PFSK-1 (cell line): ENCODE results near the gene GLCE.

ENCODE experiments used
- FOXP2 ChIP-seq: optimal IDR thresholded peaks from 2 replicates; pipeline ENCODE3; 2011; ENCODE audit warnings: borderline replicate concordance, control low read depth, inconsistent platforms; ENCODE audit not compliant: insufficient read depth; ENCODE audit errors: extremely low read length, extremely low read depth
- POLR2AphosphoS5 ChIP-seq: IDR thresholded peaks from 2 replicates; pipeline ENCODE4 v1.6.1; 2012; ENCODE audit warnings: low read depth, mild to moderate bottlenecking, control low read depth, low read length, moderate library complexity
- REST ChIP-seq, 2 experiments: IDR thresholded peaks; 2 replicates each; pipeline versions ENCODE4 v1.6.1 to v1.8.0; 2011 to 2012; ENCODE audit warnings: low read depth in 2 of 2, low read length in 2 of 2, control low read depth in 1 of 2, inconsistent platforms in 1 of 2, mild to moderate bottlenecking in 1 of 2, moderate library complexity in 1 of 2; ENCODE audit not compliant: insufficient read depth in 1 of 2
- SIN3A ChIP-seq: IDR thresholded peaks from 2 replicates; pipeline ENCODE4 v1.6.1; 2012; ENCODE audit warnings: mild to moderate bottlenecking, low read length, moderate library complexity, borderline replicate concordance; ENCODE audit not compliant: insufficient read depth
- TAF1 ChIP-seq: IDR thresholded peaks from 2 replicates; pipeline ENCODE4 v1.6.1; 2012; ENCODE audit warnings: low read length, control low read depth, borderline replicate concordance; ENCODE audit not compliant: insufficient read depth

Gene GLCE

GRCh38 chr15:69219690-69220089 is 59.3 kb downstream of the GLCE start:
- no peak for TF ChIP-seq POLR2AphosphoS5
- no peak for TF ChIP-seq TAF1
- no peak for TF ChIP-seq SIN3A
- TF ChIP-seq REST (IDR thresholded peaks at IDR 0.05; ENCODE audit: insufficient read depth in 1 of 2, low read depth in 2 of 2, low read length in 2 of 2): no peak
- no peak for TF ChIP-seq FOXP2

DNA sequence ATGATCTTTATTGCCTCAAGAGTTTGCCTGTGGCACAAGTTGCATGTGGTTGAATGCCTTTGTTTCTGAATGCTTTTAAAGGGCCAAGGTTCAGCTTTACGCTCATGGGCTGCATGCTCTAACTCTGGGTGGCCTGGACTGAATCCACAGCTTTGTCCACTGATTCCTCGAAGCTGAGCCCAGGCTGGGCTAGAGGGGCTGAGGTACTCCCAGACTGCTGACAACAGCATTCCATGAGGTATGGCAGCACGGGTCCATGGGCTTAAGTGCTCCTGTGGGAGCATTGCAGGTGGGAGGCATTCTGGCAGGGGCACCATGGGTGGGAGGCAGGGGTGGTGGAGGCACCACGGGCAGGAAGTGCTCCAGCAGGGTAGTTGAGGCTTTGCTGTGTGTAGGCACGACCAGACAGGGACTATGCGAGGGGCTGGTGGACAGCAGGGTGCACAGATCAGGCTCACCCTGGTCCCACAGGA is 61.6 kb downstream of the GLCE start:
- no peak for TF ChIP-seq TAF1
- no peak for TF ChIP-seq FOXP2
- TF ChIP-seq POLR2AphosphoS5: no peak
- TF ChIP-seq SIN3A: no peak
- TF ChIP-seq REST (IDR thresholded peaks at IDR 0.05; ENCODE audit: insufficient read depth in 1 of 2, low read depth in 2 of 2, low read length in 2 of 2): no peak

DNA sequence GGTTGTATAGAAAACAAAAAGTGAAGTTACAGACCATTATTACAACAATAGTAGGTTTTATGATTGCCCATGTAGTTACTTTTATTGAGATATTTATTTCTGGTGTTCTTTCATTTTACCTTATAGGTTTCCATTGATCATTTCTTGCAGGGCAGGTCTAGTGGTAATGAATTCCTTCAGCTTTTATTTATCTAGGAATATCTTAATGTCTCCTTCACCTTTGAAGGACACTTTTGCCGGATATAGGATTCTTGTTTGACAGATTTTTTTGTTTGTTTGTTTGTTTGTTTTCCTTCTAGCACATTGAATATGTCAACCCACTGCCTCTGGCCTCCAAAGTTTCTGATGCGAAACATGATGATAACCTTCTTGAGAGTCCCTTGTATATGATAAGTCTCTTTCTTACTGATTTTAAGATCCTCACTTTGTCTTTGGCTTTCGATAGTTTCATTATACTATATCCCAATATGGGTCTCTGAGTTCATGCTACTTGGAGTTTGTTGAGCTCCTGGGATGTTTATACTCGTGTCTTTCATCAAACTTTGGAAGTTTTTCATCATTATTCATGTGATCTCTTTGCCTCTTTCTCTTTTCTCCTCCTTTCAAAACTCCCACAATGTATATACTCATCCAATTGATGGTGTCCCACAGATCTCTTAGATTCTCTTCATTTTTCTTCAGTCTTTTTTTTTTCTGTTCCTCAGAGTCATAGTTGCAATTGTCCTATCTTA is 62.8 kb downstream of the GLCE start:
- TF ChIP-seq TAF1: no peak
- TF ChIP-seq REST (IDR thresholded peaks at IDR 0.05; ENCODE audit: insufficient read depth in 1 of 2, low read depth in 2 of 2, low read length in 2 of 2): no peak
- no peak for TF ChIP-seq SIN3A
- no peak for TF ChIP-seq POLR2AphosphoS5
- TF ChIP-seq FOXP2: no peak

- TF ChIP-seq TAF1: no peak
These were observed 63.9 kb downstream of the GLCE start for GRCh38 chr15:69224383-69224782.

DNA sequence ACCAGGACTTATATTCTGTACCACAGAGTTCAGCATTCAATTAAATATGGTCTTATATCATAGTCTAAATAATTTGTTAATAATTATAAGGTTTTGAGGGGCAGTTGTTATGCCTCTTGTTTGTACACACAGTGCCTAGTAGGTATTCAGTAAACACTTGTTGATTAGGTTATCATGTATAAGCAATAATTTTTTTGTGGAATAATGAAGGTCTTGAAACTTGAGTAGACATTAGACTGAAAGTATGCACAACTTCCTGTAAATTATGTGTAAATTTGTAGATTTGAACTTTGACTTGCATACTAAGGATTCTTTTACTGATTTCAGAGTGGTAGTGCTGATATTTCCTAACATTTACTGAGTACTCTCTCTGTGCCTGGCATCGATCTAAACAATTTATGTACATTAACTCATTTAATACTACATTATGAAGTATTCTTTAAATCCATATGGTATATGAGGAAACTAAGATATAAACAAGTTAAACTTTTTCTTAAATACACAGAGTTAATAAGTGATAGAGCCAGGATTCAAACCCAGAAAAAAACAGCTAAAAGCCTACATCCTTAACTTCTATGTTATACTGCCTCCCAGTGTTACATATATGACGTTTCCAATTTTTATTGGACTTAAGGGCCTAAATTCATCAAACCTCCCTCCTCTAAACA is 65.1 kb downstream of the GLCE start:
- TF ChIP-seq POLR2AphosphoS5: no peak
- TF ChIP-seq REST (IDR thresholded peaks at IDR 0.05; ENCODE audit: insufficient read depth in 1 of 2, low read depth in 2 of 2, low read length in 2 of 2): no peak
- no peak for TF ChIP-seq SIN3A
- no peak for TF ChIP-seq TAF1
